ENCODE data around the gene SORBS1.

GRCh38 chr10:95532536-95532935, 28.6 kb downstream of the SORBS1 start:
- TF ChIP-seq CTCF (IDR thresholded peaks at IDR 0.05): no peak
- no peak for TF ChIP-seq POLR2A (IDR thresholded peaks at IDR 0.05)
